Measurements from ENCODE around the gene DCLK2. TPM values are rescaled to one million over a fixed set of nuclear protein-coding genes. Genes with fewer than 3 reads are reported as not detected.

The DCLK2 gene
- total and polyA plus RNA-seq, 2 of the 4 experiments (the other 2 are of a cell fraction), result 11.3 to 15.5 TPM

DNA sequence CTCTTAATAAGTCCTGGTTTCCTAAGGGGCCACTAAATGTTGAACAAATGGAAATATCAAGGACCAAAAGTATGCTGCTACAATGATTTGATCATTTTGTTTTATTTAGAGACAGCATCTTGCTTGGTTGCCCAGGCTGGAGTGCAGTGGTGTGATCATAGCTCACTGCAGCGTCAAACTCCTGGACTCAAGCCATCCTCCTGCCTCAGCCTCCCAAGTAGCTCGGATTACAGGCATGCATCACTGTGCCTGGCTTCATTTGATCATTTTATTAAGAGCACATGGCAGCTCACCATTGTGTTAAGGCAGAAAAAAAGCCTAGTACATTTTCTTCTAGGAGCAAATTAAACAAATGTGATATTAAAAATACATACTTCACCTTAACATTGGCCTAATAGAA lies 52.7 kb downstream of the DCLK2 start:
- Histone ChIP-seq H2BK15ac (ENCODE audit: low read depth, low read length) (no peak overlapping the region), H3K23ac (ENCODE audit: low read depth, low read length) (no peak overlapping the region), H3K4ac (ENCODE audit: low read depth, low read length) (peak overlapping the region; percentile 21; the same call in 1 of the 2 replicates), H2BK20ac (ENCODE audit: low read depth, low read length) (no peak overlapping the region), H3K14ac (replicated peaks; ENCODE audit: low read depth, low read length) (no peak overlapping the region; the same call in 1 of the 2 replicates), H3K4me3 (ENCODE audit: insufficient read depth, low read depth, low read length) (no peak overlapping the region), H2AK9ac (replicated peaks; ENCODE audit: low read depth, low read length, poor library complexity) (no peak overlapping the region), H3K27ac (ENCODE audit: insufficient read depth, low read length) (no peak overlapping the region), H3K18ac (ENCODE audit: low read depth, low read length) (no peak overlapping the region), H3K9me1 (ENCODE audit: insufficient read depth, low read length) (peaks cover 9% of the 10 kb centered on the region; the same call in 1 of the 2 replicates), H4K8ac (ENCODE audit: low read depth in 2 of 2, low read length in 2 of 2) (peak overlapping the region in 1 of 2 experiments; percentile 10; a peak in 1 of 4 replicates), H2BK5ac (ENCODE audit: low read depth, low read length, poor library complexity, severe bottlenecking) (no peak overlapping the region), H3K79me1 (ENCODE audit: low read depth in 1 of 2, low read length in 2 of 2) (peaks cover 31 to 50% of the 10 kb centered on the region in 2 experiments), H3K9me3 (ENCODE audit: control insufficient read depth, insufficient read depth, low read length) (no peaks in the 10 kb centered on the region), H3K4me1 (ENCODE audit: control insufficient read depth, insufficient read depth, low read length) (peaks cover 15% of the 10 kb centered on the region), H2AFZ (replicated peaks; ENCODE audit: low read length, poor library complexity) (no peak overlapping the region), H3K4me2 (ENCODE audit: low read depth, low read length) (no peak overlapping the region), H3K27me3 (ENCODE audit: control insufficient read depth, insufficient read depth, low read length) (no peaks in the 10 kb centered on the region), H3K56ac (ENCODE audit: extremely low read depth, insufficient read depth, low read length) (no peak overlapping the region), H3K9ac (ENCODE audit: low read depth, low read length) (no peak overlapping the region), H2AK5ac (ENCODE audit: low read depth, low read length) (no peak overlapping the region), H4K91ac (ENCODE audit: insufficient read depth, low read depth, low read length) (no peak overlapping the region; the same call in 1 of the 2 replicates), H4K5ac (ENCODE audit: low read depth, low read length) (no peak overlapping the region; the same call in 1 of the 2 replicates), H4K20me1 (ENCODE audit: insufficient read depth, low read length) (no peaks in the 10 kb centered on the region), H2BK120ac (ENCODE audit: low read depth, low read length) (peak overlapping the region; percentile 9; the same call in 1 of the 2 replicates), H3K36me3 (ENCODE audit: control insufficient read depth, insufficient read depth, low read length) (no peaks in the 10 kb centered on the region)
- DNase-seq (peak; percentile 83), ATAC-seq (ENCODE audit: low read depth) (no peak)
- CTCF ChIA-PET, result interaction anchor here (1.6 kb wide), 1 partner anchor 112 kb away, joined by 4 read pairs; no protein-coding TSS in a partner anchor
- POLR2A ChIA-PET (ENCODE audit: unreplicated experiment), result no interaction called here
- WGBS, 2 experiments (ENCODE audit: extremely low coverage in 2 of 2, insufficient read length in 1 of 2), result no CpG with 5 or more reads among the region's 2 CpGs
- no TSS peak for BruUV-seq (replicated peaks)
- intact Hi-C loops (cut with micrococcal nuclease), result no loop called here
- no peak for TF ChIP-seq RAD21 (IDR thresholded peaks at IDR 0.05; ENCODE audit: low read length)
- TF ChIP-seq RFX5 (IDR thresholded peaks at IDR 0.05; ENCODE audit: low read depth, low read length), result no peak
- TF ChIP-seq CHD1 (IDR thresholded peaks at IDR 0.05; ENCODE audit: low read depth, low read length), result no peak
- TF ChIP-seq MAFK (IDR thresholded peaks at IDR 0.05; ENCODE audit: low read depth, low read length), result no peak
- no peak for TF ChIP-seq RCOR1 (IDR thresholded peaks at IDR 0.05; ENCODE audit: insufficient replicate concordance, low read length)
- no peak for TF ChIP-seq MAZ (IDR thresholded peaks at IDR 0.05; ENCODE audit: borderline replicate concordance, low read depth, low read length)
- TF ChIP-seq, protein P1, sequence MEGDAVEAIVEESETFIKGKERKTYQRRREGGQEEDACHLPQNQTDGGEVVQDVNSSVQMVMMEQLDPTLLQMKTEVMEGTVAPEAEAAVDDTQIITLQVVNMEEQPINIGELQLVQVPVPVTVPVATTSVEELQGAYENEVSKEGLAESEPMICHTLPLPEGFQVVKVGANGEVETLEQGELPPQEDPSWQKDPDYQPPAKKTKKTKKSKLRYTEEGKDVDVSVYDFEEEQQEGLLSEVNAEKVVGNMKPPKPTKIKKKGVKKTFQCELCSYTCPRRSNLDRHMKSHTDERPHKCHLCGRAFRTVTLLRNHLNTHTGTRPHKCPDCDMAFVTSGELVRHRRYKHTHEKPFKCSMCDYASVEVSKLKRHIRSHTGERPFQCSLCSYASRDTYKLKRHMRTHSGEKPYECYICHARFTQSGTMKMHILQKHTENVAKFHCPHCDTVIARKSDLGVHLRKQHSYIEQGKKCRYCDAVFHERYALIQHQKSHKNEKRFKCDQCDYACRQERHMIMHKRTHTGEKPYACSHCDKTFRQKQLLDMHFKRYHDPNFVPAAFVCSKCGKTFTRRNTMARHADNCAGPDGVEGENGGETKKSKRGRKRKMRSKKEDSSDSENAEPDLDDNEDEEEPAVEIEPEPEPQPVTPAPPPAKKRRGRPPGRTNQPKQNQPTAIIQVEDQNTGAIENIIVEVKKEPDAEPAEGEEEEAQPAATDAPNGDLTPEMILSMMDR (conservative IDR thresholded peaks at IDR 0.05; ENCODE audit: low read depth, low read length), result no peak
- in situ Hi-C loops (cut with MboI; ENCODE audit: low sequenced_read_pairs), result no loop called here
- dilution Hi-C loops (cut with HindIII; ENCODE audit: low sequenced_read_pairs, unreplicated experiment), result no loop called here

Measured in IMR-90 (cell line).